Bone marrow (tissue), 2 donors: Measurements from ENCODE around the gene CORO7.
A peak's percentile ranks its signal among the peaks of the same experiment; 100 is the strongest.

Source experiments
- DNase-seq, 2 donors: peaks; one replicate each; lab custom pipeline; 2025; lab: John Stamatoyannopoulos, UW

The CORO7 gene

DNA sequence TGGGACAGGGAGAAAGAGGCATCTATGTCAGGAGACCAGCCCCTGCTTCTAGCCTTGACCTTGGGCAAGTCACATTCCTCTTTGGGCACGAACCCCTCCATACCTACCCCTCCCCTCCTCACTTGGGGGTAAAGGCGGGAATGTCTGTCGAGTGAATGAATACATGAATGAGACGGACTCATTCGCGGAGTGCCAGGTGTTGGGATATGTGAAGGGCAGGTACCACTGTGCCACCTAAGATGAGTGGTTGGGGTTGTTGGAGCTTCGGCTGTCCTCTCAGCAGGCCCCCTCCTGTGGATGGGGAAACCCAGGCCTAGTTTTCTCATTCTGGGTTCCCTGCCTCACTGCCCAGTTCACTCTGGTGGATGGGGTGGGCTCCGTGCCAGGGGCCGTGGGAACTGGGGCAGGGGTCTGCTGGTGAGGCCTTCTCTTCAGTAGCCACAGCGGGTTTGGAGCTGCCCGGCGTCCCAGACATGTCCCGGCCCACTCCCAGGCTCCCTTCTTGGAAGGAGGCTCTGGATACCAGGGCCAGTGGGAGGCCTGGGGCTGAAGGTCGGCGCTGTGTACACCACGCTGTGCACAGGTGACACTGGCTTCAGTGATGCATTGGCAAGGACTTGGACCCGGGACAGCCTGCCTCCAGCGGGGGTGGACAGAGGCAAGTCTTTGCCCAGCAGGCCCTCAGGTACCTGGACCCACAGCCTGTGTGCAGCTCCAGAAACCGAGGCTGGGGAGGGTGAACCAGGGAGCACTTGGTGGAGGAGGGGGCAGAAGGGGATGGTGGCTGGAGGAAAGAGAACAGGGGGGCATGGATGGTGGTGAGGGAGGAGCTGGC, 94.9 kb downstream of the CORO7 start:
- DNase-seq: no peak

DNA sequence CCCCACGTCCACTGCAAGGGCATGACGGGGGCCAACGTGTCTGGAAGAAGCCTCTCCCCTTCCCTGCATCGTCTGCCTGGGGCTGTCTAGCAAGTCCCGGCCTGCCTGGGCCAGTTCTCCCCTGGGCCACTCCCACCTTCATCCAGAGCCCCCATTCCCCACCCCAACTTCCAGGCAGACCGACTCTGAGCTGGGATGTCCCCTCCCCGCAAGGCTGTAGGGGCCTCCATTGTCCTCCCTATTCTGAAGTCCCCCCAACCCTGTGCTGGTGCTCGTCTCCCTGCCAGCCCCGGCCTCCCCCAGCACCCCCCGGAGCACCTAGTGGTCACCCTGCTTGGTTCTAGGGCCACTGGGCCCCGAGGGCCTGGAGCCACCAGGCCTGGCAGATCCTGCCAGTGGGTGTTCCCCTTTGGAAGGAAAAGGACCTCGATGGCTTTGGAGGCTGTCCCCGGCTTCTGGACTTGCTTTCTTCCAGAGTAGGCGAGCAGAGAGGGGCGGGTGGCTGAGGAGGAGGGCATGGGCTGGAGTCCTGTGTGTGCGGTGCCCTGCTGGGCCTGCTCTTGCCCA, 95.7 kb downstream of the CORO7 start:
- no peak for DNase-seq

- DNase-seq: no peak
Observed at GRCh38 chr16:4319454-4320421, 96.7 kb downstream of the CORO7 start.

- DNase-seq: no peak
Observed at GRCh38 chr16:4318967-4319366, 97.4 kb downstream of the CORO7 start.

- DNase-seq: no peak
Observed at GRCh38 chr16:4318451-4318910, 97.9 kb downstream of the CORO7 start.

GRCh38 chr16:4317532-4318450, 98.6 kb downstream of the CORO7 start:
- no peak for DNase-seq

GRCh38 chr16:4316864-4317531, 99.4 kb downstream of the CORO7 start:
- DNase-seq: no peak

- DNase-seq: no peak
Observed at GRCh38 chr16:4316108-4316863, 100.1 kb downstream of the CORO7 start.

GRCh38 chr16:4315186-4316107, 100.9 kb downstream of the CORO7 start, which contains the start of gene GLIS2:
Gene GLIS2 (plus strand): TSS chr16:4316067. CDS start chr16:4332281, 16,214 bp downstream.
- DNase-seq: no peak

DNA sequence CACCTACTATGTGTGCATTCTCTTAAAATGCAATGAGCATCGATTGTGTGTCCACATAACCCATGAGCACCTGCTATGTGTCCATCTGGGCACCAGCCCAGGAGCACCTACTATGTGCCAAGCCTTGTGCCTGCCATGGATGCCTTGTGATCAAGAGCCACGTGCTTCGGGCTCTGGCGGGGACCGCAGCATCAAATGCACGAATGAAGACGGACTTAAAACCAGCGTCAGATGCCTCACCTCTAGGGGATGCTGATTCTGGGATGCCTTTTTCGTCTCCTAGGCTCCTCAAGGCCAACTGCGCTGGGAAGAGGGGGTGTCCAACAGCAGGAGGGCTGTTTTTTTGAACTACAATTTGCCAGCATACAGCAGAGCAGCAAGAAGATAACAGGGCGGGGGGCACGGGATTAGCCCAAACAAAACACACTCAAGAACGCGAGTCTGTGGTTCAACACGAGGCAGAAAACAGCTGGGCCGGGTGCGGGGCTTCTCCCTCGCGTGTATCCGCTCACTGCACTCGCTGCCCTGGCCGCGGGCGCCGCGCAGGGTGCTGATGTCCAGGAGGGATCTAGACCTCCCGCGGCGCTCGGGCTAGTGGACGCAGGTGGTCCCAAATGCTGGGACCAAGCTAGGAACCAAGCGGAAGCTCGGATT, 101.7 kb downstream of the CORO7 start:
- no peak for DNase-seq

GRCh38 chr16:4313563-4314531, 102.5 kb downstream of the CORO7 start:
- no peak for DNase-seq

DNA sequence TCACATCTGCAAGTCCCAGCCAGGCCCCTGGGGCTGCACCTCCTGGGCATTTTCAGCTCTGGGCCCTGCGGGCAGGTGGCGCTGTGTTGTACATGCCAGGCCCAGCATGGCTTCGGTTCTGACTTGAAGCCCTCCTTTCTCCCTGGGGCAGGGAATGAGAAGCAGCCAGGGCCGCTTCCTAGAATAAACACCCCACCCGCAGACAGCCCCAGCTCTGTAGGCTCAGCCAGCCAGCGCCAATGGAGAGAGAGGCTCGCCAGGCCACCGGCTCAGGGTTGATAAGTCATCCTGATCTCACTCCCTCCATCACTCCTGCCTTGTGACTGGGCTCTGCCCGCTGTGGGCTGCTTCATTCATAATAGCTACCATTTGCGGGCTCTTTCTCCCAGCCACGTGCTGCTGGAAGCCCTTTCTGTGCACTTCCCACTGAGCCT, 106.5 kb downstream of the CORO7 start:
- DNase-seq: no peak

- DNase-seq: no peak
Observed at GRCh38 chr16:4309102-4309832, 107.1 kb downstream of the CORO7 start.

- DNase-seq: peak; percentile 72 to 78
Observed at GRCh38 chr16:4307215-4308037, 109.0 kb downstream of the CORO7 start.

- no peak for DNase-seq
Observed at GRCh38 chr16:4306470-4307214, 109.8 kb downstream of the CORO7 start.
